Prostate gland (tissue), 2 donors: ENCODE data around the gene PLPP7.

Experiments
- CTCF ChIP-seq, 4 experiments: fragments of 200-600 bp in 2 of 4; fragments of 450-650 bp in 2 of 4; sonication (generic) in 2 of 4; IDR thresholded peaks; 1 replicate in 3 of 4; 2 replicates in 1 of 4; pipeline ENCODE4 v1.5.1; 2016 to 2019; ENCODE audit warnings: antibody characterized with exemption in 4 of 4, mild to moderate bottlenecking in 2 of 4, moderate library complexity in 2 of 4
- POLR2A ChIP-seq: fragments of 450-650 bp; IDR thresholded peaks from one replicate; pipeline ENCODE4 v1.6.1; 2016; ENCODE audit warnings: antibody characterized with exemption, mild to moderate bottlenecking

GRCh38 chr9:131246618-131247017, 42.9 kb upstream of the PLPP7 start:
- TF ChIP-seq CTCF (IDR thresholded peaks at IDR 0.05) (no peak), POLR2A (no peak)
